Right lobe of liver (tissue), 6 donors: ENCODE results near the gene RPL28. TPM values are rescaled to one million over a fixed set of nuclear protein-coding genes. Genes with fewer than 3 reads are reported as not detected.

Source experiments
- ATAC-seq, 4 donors: fragments of 200-7000 bp; cut with Tn5 transposase; one replicate each; pipeline ENCODE4 v1.9.1; 2020; ENCODE audit warnings: mild to moderate bottlenecking in 4 of 4, moderate library complexity in 4 of 4
- DNase-seq, 3 donors: peaks; one replicate each; pipeline ENCODE4 v3.0.0-alpha.2; 2020
- H3K27ac ChIP-seq, 3 donors: fragments of 200-600 bp; one replicate each; pipeline ENCODE4 v1.8.0; 2022
- H3K27me3 ChIP-seq, 2 donors: fragments of 200-600 bp; one replicate each; pipeline ENCODE4 v1.8.0; 2022
- H3K36me3 ChIP-seq, 4 donors: fragments of 200-600 bp; sonication (generic) in 1 of 4; one replicate each; pipeline versions ENCODE4 v1.5.1 to v1.8.0; 2017 to 2022; ENCODE audit warnings: control low read depth in 1 of 4
- H3K4me1 ChIP-seq, 4 donors: fragments of 200-600 bp; sonication (generic) in 1 of 4; one replicate each; pipeline versions ENCODE4 v1.5.1 to v1.8.0; 2017 to 2022; ENCODE audit warnings: control low read depth in 1 of 4
- H3K4me3 ChIP-seq, 3 donors: fragments of 200-600 bp; one replicate each; pipeline ENCODE4 v1.8.0; 2022
- H3K9me3 ChIP-seq, 4 donors: fragments of 200-600 bp; sonication (generic) in 1 of 4; one replicate each; pipeline versions ENCODE4 v1.5.1 to v1.8.0; 2017 to 2022; ENCODE audit warnings: control low read depth in 1 of 4
- POLR2A ChIP-seq: fragments of 450-650 bp; IDR thresholded peaks from one replicate; pipeline ENCODE4 v1.6.1; 2017; ENCODE audit warnings: antibody characterized with exemption, mild to moderate bottlenecking
- WGBS: methylation state at CpG from one replicate; pipeline ENCODE4 v1.1.6; 2018; ENCODE audit warnings: low coverage, low lambda C conversion rate; ENCODE audit not compliant: insufficient coverage; ENCODE audit errors: missing lambda C conversion rate; 5-methylcytosine and 5-hydroxymethylcytosine counted together
- intact Hi-C, 2 donors: fragments of 100-400 bp; cut with DNase I; formaldehyde crosslinking; loops; one replicate each; pipeline versions ENCODE4 v1.11.2 to v1.14.1; 2022
- total RNA-seq, 6 experiments: library from RNA; depleted of rRNA in 2 of 6; stranded (reverse); fragments of >200 nt in 2 of 6; fragmentation: NEBNext Ultra II Directional in 3 of 6; extraction: Animal tissue kit (Norgen Biotek cat#: 25700) in 3 of 6; gene quantifications; one replicate each; pipeline versions ENCODE4 v1.1.0 to v1.2.4, GENCODE V29; 2016 to 2023
- TF ChIP-seq, protein P1 (sequence below), 4 donors: fragments of 200-600 bp in 3 of 4; fragments of 450-650 bp in 1 of 4; IDR thresholded peaks; one replicate each; pipeline versions ENCODE4 v1.5.1 to v1.8.0; 2016 to 2022; ENCODE audit warnings: antibody characterized with exemption in 4 of 4, mild to moderate bottlenecking in 2 of 4
- donor health status: DM: no; HTN: yes; CAD: no.
- donor health status: DM: no; HTN: no; CAD: no.
- donor health status: DM: no; HTN: no; CAD: no.
- donor health status: DM: no; HTN: yes; CAD: no.
- donor health status: DM: no; HTN: yes; CAD: no.

The RPL28 gene
- total RNA-seq, 6 experiments from 2014 or later = 305 to 530 (median 455) TPM

DNA sequence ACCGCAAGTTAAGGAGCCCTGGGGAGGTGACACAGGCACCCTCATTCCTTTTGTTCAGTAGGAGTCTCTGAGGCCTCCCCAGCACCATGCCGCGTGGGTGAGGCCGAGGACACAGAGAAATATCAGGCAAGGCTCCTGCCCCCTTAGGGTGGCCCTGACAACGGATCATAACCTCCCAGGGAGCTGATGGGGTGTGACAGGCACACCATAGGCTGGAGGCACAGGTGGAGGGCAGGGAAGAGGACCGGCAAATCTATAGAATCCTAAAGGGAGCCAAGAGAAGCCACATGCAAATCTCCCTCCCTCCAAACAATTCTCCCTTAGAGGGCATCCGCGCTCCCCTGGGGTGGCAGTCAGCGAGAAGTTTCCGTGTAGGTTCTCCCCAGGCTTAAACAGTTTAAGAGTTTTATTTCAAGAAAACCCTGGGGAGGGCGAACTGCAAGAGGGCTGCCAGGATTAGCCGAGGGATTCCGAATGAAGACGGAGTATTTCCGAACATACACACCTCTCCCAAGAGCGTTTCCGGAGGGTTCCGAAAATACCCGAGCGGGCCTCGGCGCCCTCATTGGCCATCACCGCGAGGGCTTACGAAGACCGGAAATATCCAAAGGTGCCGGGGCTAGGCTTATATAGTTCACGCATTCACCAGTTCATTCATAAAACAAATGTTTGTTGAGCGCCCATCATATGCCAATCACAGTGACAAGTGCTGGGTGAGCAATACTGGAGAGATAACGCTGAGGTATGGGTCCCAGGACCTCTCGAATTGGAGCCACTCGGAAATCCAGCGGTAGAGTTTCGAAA, 610 bp upstream of the RPL28 start:
- peaks cover 0 to 28% (median 11%) of the 10 kb centered on the region in 4 donors for H3K36me3 ChIP-seq
- under 1% methylated on average over 24 of the region's 34 CpGs for WGBS
- DNase-seq = peak; percentile 95 to 97 (median 97)
- intact Hi-C loops = no loop called here
- no peak for TF ChIP-seq POLR2A
- peak; percentile 81 to 83 (median 82) for ATAC-seq
- no peaks in the 10 kb centered on the region for H3K9me3 ChIP-seq
- peak overlapping the region; percentile 89 to 96 (median 89) for H3K4me3 ChIP-seq
- H3K27ac ChIP-seq = peak overlapping the region; percentile 89 to 92 (median 90)
- H3K27me3 ChIP-seq = no peaks in the 10 kb centered on the region
- peaks cover 0 to 34% (median 15%) of the 10 kb centered on the region in 4 donors for H3K4me1 ChIP-seq

DNA sequence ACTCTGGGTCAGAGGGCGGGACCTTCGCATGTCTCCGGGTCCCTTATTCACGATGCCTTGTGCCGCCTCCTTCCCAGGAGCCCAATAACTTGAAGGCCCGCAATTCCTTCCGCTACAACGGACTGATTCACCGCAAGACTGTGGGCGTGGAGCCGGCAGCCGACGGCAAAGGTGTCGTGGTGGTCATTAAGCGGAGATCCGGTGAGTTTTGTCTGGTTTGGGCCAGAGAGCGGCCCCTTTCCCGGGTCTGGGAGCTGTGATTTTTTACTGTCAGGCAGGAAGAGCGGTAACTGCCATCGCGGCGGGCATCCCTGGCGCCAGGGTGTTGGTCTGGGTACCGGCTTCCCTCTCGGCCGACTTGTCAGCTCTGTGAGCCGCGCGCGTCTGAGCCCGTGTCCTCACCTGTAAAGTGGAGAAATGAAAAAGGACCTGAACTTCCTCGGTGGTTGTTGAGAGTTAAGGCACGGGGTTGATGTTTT, 800 bp downstream of the RPL28 start:
- WGBS = 9% methylated on average over 11 of the region's 33 CpGs
- Histone ChIP-seq H3K4me1 (peaks cover 0 to 34% (median 15%) of the 10 kb centered on the region in 4 donors), H3K27me3 (no peaks in the 10 kb centered on the region), H3K27ac (peak overlapping the region; percentile 73 to 92 (median 79)), H3K4me3 (peak overlapping the region; percentile 89 to 96 (median 89)), H3K9me3 (no peaks in the 10 kb centered on the region), H3K36me3 (peaks cover 0 to 28% (median 11%) of the 10 kb centered on the region in 4 donors)
- ATAC-seq = no peak
- TF ChIP-seq POLR2A = no peak
- TF ChIP-seq, protein P1, sequence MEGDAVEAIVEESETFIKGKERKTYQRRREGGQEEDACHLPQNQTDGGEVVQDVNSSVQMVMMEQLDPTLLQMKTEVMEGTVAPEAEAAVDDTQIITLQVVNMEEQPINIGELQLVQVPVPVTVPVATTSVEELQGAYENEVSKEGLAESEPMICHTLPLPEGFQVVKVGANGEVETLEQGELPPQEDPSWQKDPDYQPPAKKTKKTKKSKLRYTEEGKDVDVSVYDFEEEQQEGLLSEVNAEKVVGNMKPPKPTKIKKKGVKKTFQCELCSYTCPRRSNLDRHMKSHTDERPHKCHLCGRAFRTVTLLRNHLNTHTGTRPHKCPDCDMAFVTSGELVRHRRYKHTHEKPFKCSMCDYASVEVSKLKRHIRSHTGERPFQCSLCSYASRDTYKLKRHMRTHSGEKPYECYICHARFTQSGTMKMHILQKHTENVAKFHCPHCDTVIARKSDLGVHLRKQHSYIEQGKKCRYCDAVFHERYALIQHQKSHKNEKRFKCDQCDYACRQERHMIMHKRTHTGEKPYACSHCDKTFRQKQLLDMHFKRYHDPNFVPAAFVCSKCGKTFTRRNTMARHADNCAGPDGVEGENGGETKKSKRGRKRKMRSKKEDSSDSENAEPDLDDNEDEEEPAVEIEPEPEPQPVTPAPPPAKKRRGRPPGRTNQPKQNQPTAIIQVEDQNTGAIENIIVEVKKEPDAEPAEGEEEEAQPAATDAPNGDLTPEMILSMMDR (IDR thresholded peaks at IDR 0.05) = no peak
- intact Hi-C loops = no loop called here
- DNase-seq = peak in 1 of 3 donors; percentile 61

DNA sequence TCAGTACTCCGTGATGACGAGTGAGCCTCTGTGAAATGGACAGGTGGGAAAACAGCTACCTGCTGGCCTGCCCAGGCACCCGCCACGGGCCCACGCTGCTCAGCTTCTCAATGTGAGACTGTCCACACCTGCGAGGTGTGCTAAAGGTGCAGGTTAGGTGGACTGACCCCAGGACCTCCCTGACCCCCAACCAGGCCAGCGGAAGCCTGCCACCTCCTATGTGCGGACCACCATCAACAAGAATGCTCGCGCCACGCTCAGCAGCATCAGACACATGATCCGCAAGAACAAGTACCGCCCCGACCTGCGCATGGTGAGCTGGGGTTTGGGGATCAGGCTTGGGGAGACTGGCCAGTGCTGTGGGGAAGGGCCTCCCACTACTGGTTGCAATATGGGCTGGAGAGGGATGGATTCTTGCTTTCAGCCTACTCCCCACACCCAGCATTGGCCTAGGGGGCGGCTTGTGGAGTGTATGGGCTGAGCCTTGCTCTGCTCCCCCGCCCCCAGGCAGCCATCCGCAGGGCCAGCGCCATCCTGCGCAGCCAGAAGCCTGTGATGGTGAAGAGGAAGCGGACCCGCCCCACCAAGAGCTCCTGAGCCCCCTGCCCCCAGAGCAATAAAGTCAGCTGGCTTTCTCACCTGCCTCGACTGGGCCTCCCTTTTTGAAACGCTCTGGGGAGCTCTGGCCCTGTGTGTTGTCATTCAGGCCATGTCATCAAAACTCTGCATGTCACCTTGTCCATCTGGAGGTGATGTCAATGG, 2.2 kb downstream of the RPL28 start:
- Histone ChIP-seq H3K9me3 (no peaks in the 10 kb centered on the region), H3K36me3 (peaks cover 0 to 28% (median 11%) of the 10 kb centered on the region in 4 donors), H3K27ac (no peak overlapping the region), H3K4me1 (peaks cover 0 to 33% (median 15%) of the 10 kb centered on the region in 4 donors), H3K4me3 (no peak overlapping the region), H3K27me3 (no peaks in the 10 kb centered on the region)
- no peak for ATAC-seq
- no peak for DNase-seq
- TF ChIP-seq POLR2A = no peak
- TF ChIP-seq, protein P1 (IDR thresholded peaks at IDR 0.05) = no peak
- WGBS = 37% methylated on average over 2 of the region's 24 CpGs
- intact Hi-C loops = no loop called here

DNA sequence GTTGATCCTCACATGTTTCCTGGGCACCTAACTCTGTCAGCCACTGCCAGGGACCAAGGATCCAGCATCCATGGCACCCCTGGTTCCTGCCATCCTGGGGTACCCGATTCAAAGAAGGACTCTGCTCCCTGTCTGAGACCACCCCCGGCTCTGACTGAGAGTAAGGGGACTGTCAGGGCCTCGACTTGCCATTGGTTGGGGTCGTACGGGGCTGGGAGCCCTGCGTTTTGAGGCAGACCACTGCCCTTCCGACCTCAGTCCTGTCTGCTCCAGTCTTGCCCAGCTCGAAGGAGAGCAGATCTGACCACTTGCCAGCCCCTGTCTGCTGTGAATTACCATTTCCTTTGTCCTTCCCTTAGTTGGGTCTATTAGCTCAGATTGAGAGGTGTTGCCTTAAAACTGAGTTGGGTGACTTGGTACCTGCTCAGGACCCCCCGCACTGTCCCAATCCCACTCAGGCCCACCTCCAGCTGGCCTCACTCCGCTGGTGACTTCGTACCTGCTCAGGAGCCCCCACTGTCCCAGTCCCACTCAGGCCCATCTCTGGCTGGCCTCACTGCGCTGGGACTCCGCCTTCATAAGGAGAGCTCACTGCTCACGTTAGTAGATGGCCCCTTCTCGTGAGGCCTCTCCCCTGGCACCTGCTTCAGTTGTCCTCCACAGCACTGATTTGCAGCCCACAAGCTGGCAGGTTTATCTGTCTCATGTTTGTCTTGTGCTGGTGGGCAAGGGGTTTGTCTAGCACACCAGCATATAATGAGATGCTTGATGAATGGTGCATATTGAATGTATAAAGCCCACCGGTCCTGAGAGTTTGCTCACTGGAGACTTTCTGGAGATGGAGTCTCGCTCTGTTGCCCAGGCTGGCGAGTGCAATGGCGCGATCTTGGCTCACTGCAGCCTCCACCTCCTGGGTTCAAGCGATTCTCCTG, 3.9 kb downstream of the RPL28 start:
- WGBS = 84% methylated on average over 15 of the region's 21 CpGs
- Histone ChIP-seq H3K36me3 (peaks cover 0 to 28% (median 11%) of the 10 kb centered on the region in 4 donors), H3K9me3 (no peaks in the 10 kb centered on the region), H3K27ac (no peak overlapping the region), H3K4me1 (peaks cover 0 to 25% (median 12%) of the 10 kb centered on the region in 4 donors), H3K27me3 (no peaks in the 10 kb centered on the region), H3K4me3 (no peak overlapping the region)
- ATAC-seq (no peak), DNase-seq (no peak)
- TF ChIP-seq POLR2A = no peak
- TF ChIP-seq, protein P1 (IDR thresholded peaks at IDR 0.05) = no peak
- intact Hi-C loops = no loop called here
